Endothelial cell (in vitro differentiated cells): ENCODE results near the gene SLCO3A1. TPM values are rescaled to one million over a fixed set of nuclear protein-coding genes. Genes with fewer than 3 reads are reported as not detected.

Source experiments
- DNase-seq: peaks from one replicate; pipeline ENCODE4 v3.0.0; 2021; ENCODE audit warnings: low spot score
- H3K27ac Mint-ChIP-seq: one replicate; pipeline ENCODE4 v1.8.0; 2021; ENCODE audit warnings: mixed read lengths, inconsistent platforms; ENCODE audit not compliant: unreplicated experiment
- H3K27me3 Mint-ChIP-seq: one replicate; pipeline ENCODE4 v1.8.0; 2021; ENCODE audit warnings: mild to moderate bottlenecking, moderate library complexity, mixed read lengths, inconsistent platforms; ENCODE audit not compliant: unreplicated experiment
- H3K36me3 Mint-ChIP-seq: one replicate; pipeline ENCODE4 v1.8.0; 2021; ENCODE audit warnings: mild to moderate bottlenecking, low read depth, mixed read lengths, inconsistent platforms; ENCODE audit not compliant: unreplicated experiment
- H3K4me1 Mint-ChIP-seq: one replicate; pipeline ENCODE4 v1.8.0; 2021; ENCODE audit warnings: mild to moderate bottlenecking, mixed read lengths, inconsistent platforms; ENCODE audit not compliant: unreplicated experiment
- H3K4me3 Mint-ChIP-seq: one replicate; pipeline ENCODE4 v1.8.0; 2021; ENCODE audit warnings: mild to moderate bottlenecking, mixed read lengths, inconsistent platforms; ENCODE audit not compliant: unreplicated experiment
- H3K9me3 Mint-ChIP-seq: one replicate; pipeline ENCODE4 v1.8.0; 2021; ENCODE audit warnings: mixed read lengths, inconsistent platforms; ENCODE audit not compliant: unreplicated experiment
- CTCF ChIP-seq: fragments of 200-600 bp; sonication (generic); IDR thresholded peaks from one replicate; pipeline ENCODE4 v1.5.0; 2021; ENCODE audit warnings: antibody characterized with exemption; ENCODE audit not compliant: unreplicated experiment
- long read RNA-seq: library from polyadenylated mRNA; unstranded; transcript quantifications from one replicate; pipeline ENCODE4 v2.0.0, GENCODE V29; 2020; ENCODE audit not compliant: unreplicated experiment
- total RNA-seq: library from RNA; stranded (reverse); fragmentation: NEBNext Ultra II Directional; extraction: Animal tissue kit (Norgen Biotek cat#: 25700); gene quantifications from one replicate; pipeline ENCODE4 v1.2.1, GENCODE V29; 2021; ENCODE audit not compliant: unreplicated experiment

SLCO3A1 gene
- total RNA-seq, result 30.9 TPM
- long read RNA-seq, partial matches to known transcripts, result 3 of 4 reads
- long read RNA-seq, other reads (novel, unspliced or antisense), result 1 of 4 reads

GRCh38 chr15:91853511-91853947, at the start of gene SLCO3A1:
Gene SLCO3A1 (plus strand): TSS chr15:91853708.
- TF ChIP-seq CTCF, result no peak
- peak within 1 kb of the TSS; percentile 91 for H3K4me3 Mint-ChIP-seq
- DNase-seq, result peak; percentile 67
- peaks cover 25% of the 10 kb centered on the region for H3K4me1 Mint-ChIP-seq
- H3K9me3 Mint-ChIP-seq, result no peaks in the 10 kb centered on the region
- H3K27me3 Mint-ChIP-seq, result peaks cover 7% of the 10 kb centered on the region
- no peaks in the 10 kb centered on the region for H3K36me3 Mint-ChIP-seq
- no peak within 1 kb of the TSS for H3K27ac Mint-ChIP-seq

GRCh38 chr15:91807122-91807521, 46.4 kb upstream of the SLCO3A1 start:
- TF ChIP-seq CTCF, result no peak
- Mint-ChIP-seq H3K36me3 (no peaks in the 10 kb centered on the region), H3K4me1 (no peaks in the 10 kb centered on the region), H3K27me3 (no peaks in the 10 kb centered on the region), H3K27ac (no peak overlapping the region), H3K4me3 (no peak overlapping the region), H3K9me3 (no peaks in the 10 kb centered on the region)
- no peak for DNase-seq

GRCh38 chr15:91813924-91814323, 39.6 kb upstream of the SLCO3A1 start:
- Mint-ChIP-seq H3K36me3 (peaks cover 3% of the 10 kb centered on the region), H3K4me3 (no peak overlapping the region), H3K27me3 (no peaks in the 10 kb centered on the region), H3K9me3 (no peaks in the 10 kb centered on the region), H3K4me1 (no peaks in the 10 kb centered on the region), H3K27ac (no peak overlapping the region)
- DNase-seq, result no peak
- TF ChIP-seq CTCF, result no peak

- Mint-ChIP-seq H3K9me3 (no peaks in the 10 kb centered on the region), H3K36me3 (peaks cover 3% of the 10 kb centered on the region), H3K27ac (no peak overlapping the region), H3K4me1 (no peaks in the 10 kb centered on the region), H3K4me3 (no peak overlapping the region), H3K27me3 (no peaks in the 10 kb centered on the region)
- no peak for TF ChIP-seq CTCF
- no peak for DNase-seq
These were observed 36.6 kb upstream of the SLCO3A1 start for GRCh38 chr15:91816942-91817341.

- Mint-ChIP-seq H3K9me3 (no peaks in the 10 kb centered on the region), H3K4me3 (no peak overlapping the region), H3K27me3 (no peaks in the 10 kb centered on the region), H3K27ac (no peak overlapping the region), H3K4me1 (peaks cover 5% of the 10 kb centered on the region), H3K36me3 (no peaks in the 10 kb centered on the region)
- no peak for DNase-seq
- no peak for TF ChIP-seq CTCF
These were observed 32.0 kb upstream of the SLCO3A1 start for GRCh38 chr15:91821458-91821857.
